GM21447 (cell line): ENCODE measurements around the gene PAM16.
"Not testable (repeated sequence)": the region's sequence is repeated elsewhere in the genome, so short reads cannot be mapped to it uniquely, and the experiment has no call there.

Experiments
- ATAC-seq: cut with Tn5 transposase; IDR thresholded peaks from one replicate; pipeline ENCODE4 v1.9.1; 2021; ENCODE audit not compliant: unreplicated experiment

Gene PAM16

DNA sequence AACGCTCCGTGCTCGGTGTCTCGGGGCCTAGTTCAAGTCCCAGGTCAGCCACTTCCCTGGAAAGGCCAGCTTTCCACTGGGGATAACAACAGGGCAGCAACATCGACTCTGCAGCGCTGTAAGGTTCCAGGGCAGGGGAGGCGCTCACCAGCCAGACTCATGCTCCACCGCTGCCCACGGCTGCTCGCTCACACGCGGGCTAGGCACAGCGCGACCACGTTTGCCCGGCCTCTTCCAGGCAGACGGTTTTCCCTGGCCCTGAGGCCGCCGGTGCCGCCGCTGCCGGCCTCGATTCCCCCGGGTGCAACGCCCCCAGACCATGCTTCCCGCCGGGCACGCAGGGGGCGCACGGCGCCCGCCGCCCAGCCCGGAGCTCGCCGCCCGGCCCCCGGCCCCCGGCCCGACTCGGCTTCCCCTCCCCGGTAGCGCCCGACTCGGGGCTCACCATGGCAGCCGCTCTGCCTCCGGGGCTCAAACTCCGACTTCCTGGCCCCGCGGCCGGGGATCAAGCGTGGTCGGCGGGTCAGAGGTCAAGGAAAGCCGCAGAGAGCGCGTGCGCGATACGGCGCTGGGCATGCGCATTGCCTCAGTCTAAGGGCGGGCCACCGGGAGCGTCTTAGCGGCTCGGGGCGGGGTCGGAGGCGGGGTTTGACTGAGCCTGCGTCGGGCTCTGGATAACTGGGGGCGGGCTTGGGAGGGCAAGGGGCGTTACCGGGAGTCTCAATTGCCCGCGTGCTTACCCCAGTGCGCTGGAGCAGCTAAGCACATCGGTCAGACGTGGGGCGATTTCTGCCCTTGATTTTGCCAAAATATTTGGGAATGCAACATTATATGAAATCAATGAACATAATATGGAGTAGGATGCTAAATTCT lies at the start of gene PAM16:
Gene PAM16 (minus strand): TSS at position 535 of the 873 bp plus-strand sequence. CDS start 87 bp downstream, at position 448.
- ATAC-seq: peak; percentile 82

DNA sequence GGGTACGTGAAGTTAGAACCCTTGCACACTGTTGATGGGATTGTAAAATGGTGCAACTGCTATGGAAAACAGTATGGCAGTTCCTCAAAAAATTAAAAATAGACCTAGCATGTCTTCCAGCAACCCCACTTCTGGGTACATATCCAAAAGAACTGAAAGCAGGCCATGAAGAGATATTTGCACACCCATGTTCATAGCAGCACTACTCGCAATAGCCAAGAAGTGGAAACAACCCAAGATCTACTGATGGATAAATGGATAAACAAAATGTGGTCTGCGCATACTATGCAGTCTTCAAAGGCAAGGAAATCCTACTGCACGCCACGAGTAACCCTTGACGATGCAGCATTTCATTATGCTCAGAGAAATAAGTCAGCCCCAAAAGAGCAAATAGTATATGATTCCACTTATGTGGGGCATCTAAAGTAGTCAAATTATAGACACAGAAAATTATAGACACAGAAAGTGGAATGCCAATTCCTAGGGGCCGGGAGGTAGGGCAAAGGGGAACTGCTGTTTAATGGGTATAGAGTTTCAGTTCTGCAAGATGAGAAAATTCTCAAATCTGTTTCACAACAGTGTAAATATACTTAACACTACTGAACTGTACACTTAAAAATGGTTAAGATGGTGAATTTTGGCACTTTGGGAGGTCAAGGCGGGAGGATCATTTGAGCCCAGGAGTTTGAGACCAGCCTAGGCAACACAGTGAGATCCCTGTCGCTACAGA lies 48.0 kb upstream of the PAM16 start:
- ATAC-seq: no peak

DNA sequence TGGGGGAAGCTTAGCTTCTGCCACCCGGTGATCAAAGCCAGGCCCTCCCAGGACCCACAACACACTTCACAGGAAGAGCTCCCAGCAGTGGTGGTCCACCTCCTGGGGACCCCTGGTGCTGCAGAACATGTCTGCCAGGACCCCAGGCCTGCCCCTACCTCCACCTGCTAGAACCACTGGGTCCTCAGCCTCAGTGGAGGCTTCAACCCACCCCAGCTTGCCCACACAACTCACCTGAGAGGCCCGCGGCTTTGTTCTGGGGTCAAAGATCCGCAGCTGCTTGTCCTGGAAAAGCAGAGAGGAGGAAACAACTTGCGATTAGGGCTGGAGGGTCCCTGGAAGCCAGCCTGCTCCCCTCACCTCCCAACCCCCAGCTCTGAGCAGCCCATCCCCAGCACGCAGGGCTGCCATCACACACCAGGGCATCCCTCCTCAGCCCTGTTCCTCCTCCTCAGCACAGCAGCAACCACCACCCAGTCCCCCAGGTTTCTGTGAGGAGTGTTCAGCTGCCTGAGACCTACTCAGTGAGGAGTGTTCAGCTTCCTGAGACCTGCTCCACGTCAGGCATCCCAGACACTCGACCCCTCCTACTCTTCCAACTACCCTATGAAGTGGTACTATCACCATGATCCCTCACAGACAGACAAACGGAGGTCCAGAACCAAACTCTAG lies 44.1 kb upstream of the PAM16 start:
- ATAC-seq: no peak

DNA sequence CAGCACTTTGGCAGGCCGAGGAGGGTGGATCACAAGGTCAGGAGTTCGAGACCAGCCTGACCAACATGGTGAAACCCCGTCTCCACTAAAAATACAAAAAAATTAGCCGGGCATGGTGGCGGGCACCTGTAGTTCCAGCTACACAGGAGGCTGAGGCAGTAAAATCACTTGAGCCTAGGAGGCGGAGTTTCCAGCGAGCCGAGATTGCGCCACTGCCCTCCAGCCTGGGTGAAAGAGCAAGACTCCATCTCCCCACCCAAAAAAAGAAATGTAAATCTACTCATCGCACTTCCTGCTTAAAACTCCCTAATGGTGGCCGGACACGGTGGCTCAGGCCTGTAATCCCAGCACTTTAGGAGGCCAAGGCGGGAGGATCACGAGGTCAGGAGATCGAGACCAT lies 42.7 kb upstream of the PAM16 start:
- ATAC-seq: not testable (repeated sequence)

DNA sequence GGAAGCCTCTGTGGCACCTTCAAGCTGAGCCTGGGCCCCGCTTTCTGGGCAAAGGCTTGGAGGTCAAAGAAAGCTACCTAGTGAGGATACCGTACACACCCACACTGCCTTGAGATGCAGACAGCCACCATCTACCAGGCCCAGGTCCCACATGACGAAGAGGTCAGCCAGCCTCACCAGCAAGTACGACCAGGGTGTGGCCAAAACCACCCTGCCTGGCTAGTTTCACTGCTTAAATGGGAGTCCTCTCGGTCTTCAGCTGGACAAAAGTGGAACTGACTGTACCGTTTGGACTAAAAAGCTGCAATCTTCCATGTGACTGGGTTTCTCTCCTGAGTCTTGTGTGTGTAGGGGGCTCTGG lies 42.1 kb upstream of the PAM16 start:
- ATAC-seq: no peak

DNA sequence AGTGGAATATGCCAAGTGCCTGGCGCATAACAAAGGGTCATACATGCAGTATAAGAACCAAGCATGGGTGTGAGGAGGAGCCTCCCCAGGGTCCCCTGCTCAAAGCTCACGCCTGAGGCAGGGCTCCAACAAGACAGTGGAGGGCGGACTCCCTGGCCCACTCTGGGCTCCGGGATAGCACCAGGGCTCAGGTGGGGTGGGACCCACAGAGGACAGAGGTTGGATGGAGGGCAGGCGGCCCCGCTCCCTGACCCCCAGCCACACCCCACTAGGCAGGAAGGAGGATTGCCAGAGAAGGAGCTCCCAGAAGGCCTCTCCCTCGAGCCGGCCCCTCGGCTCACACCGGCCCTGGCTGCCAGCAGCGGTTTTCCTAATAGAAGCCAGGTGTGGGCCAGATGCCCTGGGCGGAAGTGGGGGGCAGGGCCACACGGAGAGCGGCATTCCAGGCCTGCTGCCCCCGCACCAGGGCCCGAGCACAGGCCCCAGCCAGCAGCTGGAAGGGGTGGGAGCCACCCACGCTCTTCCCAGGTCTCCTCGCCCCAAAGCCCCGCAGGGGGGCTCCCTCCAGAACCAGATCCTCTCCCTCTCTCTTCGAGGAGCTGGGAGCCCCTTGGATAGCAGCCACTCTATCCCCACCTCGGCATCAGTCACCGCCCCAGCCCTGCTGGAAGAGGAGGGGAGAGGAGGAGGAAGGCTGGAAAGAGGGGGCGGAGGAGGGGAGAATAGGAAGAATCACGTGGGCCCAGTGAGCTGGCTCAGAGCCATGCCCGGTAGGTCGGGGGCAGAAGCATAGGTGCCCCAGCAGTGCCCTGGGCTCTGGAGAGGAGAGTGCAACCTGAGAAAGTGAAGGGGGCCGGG lies 41.5 kb upstream of the PAM16 start:
- ATAC-seq: no peak

DNA sequence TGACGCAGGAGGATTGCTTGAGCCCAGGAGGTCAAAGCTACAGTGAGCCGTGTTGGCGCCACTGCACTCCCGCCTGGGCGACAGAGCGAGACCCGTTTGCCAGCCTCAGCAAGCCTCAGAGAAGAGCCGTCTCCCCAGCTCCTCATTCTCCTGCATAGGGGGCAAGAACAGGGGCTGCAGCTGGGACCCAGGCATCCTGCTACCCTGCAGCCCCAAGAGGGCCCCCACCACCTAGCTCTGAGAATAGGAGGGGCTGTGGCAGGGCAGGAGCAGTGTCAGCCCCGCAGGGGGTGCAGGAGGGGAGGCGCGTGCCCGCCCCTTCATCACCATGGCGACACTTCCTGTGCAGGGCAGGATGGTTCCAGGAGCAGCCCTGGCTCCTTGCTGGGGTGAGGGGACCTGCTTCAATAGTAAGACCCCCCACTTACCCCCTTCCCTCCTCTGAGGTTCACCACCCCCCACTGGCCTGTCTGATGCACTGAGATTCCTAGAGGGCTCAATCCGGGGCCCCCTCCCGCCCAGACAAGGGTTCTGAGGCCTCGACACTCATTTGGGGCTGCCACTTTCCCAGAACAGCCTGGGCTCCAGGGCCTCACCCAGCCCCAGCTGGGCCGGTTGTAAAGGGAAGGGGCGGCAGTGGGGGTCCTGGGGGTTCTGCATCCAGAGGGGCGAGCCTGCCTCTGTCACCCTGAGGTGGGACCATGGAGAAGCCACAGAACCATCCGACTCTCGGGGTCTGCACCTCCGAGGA lies 40.7 kb upstream of the PAM16 start:
- ATAC-seq: no peak

DNA sequence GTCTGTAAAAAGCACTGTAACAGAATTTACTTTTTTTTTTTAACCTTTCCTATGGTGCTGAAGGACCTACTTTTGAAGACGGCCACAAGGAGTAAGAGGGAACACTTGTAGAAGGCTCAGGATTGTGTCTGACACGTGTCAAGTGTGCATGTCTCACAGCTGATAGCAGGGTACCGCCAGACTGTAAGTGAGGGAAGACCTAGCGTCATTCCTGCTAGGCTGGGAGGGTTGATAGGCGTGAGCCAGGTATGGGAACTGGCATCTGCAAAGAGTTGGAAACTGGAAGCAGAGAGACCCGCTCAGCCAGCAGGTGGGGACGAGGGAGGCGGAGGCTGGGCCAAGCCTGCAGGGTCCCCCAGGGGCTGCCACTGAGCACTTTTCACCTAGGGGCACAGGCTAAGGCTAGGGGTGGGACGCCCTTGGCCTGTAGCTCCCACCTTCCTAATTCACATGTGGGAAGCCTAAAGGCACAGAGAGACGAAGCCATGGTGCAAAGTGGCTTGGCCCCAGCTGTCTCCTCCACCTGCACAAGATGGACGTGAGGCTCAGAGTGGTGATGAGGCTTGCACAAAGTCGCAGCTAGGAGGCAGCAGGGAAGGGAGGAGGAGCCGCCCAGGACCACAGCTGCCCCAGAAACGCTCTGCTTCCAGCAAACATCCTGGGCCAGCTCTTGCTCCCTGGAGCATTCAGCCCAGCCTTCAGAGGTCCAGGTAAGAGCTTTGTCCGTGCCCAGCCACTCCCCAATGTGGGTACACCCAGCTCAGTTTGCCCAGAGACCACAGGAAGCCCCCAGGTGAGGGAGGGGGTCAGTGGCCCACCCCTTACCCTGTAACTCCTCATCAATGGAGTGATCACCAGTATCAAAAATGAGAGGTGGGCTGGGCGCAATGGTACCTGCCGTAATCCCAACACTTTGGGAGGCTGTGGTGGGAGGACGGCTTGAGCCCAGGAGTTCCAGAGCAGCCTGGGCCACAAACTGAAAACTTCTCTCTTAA lies 39.4 kb upstream of the PAM16 start:
- ATAC-seq: no peak

DNA sequence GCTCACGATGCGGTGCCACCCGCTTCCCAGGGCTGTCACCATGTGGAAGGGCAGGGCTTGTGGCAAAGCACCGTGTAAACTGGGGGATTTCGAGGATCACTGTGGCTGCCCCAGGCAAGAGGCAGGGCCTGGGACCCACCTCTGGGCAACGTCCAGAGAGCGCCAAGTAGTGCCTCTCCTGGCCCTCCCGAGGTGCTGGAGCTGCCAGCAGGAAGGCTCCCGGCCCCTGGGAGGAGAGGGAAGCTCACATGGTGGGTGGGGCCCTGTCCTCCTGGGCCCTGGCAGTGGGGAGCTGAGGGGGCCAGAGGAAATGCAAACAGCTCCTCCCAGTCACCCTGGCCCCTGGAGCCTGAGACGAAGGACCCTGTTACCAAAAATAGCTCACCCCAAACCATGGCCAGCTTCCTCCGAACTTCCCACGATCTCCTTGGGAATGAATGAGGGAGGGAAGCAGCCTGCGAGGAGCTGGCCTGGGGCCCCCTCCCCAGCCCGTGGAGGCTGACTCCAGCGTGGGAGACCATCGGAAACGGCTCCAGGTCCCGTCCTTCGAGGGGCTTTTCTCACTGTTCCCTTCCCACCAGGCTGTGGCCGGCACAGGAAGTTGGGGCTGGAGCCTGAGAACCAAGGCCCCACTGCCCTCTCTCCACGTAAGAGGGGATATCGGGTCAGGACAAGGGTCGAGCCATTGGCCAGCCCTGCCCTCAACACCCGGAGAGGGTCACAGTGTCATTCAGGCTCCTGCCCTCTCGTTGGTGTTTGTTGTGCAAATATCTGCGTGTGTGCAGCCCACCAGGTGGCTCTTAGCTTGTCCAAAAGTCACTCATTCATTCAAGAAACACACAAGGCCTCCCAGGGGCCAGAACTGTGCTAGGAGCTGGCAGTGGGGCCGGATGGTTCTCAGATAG lies 38.2 kb upstream of the PAM16 start:
- no peak for ATAC-seq

DNA sequence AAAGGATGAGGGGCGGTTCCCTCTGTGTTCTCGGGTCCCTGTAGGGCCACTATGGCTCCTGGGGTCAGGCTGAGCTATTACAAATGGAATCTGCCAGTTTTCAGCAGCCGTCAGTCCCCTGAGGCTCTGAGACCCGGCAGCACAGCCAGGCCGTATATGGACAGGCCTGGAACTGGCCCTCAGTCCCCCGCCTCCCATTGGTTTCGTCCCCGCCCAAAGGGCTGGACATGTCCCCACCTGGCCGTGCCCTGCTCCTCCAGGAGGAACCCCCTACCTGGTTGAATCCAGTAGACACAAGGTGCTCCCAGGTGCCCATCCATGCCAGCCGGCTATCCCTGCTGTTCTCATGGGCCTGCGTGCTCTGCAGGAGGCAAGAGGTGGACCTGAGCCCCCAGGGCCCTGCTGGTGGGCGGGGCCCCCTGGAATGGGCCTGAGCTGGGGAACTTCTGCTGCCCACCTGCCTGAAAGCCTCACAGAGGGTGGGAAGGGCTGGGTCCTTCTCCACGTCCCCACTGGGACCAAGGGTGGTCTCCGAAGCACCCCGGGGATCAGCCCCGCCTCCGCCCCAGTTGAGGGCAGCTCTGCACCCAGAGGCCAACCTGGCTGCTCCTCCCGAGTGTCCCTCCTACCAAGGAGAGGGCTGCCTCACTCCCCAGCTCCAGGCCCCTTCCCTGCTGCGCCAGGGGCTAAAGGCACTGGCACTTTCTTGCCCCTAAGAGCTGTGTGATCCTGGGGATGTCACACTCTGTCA lies 37.3 kb upstream of the PAM16 start:
- no peak for ATAC-seq

DNA sequence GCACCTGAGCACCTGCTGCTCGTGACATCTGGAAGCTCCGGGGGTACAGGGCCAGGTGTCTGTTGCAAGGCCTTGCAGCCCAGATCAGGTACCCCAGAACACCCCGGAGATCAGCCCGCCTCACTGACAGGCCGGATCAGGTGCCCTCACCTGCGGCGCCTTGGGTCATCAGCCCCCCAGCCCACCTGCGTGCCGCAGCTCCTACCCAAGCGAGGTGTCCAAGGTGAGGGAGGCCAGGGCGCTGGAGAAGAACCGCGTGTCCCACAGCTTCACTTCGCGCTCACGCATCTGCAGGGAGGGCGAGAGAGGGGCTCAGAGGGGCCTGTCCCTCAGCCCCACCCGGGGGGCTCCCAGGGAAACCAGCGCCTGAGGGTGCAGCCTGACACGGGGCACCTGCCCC lies 36.7 kb upstream of the PAM16 start:
- ATAC-seq: no peak

DNA sequence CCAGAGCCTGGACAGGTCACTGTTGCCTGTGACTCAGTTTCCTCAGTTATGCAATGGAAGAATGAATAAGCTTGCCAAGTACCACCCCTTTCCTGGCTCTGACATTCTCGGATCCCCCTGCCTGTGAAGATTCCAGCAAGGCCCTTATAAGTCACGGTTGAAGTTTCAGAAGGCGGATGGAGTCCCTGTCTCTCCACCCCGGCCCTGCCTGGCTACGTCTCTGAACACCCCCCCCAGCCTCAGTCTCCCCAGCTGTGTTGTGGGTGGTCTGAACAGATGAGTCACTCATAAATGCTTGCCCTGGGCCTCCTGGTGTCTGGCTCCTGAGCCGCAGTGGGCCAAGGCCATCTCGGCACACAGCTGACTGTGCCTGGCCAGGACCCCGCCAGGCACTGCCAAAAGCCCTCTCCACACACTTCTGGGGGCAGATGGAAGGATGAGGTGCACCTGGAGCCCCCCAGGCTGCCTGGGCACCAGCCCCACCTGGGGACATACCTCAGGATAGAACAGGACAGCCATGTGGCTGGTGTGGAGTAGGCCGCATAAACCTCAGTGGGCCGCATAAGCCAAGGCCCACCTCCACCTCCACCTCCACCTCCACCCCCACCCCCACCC lies 35.9 kb upstream of the PAM16 start:
- ATAC-seq: no peak

DNA sequence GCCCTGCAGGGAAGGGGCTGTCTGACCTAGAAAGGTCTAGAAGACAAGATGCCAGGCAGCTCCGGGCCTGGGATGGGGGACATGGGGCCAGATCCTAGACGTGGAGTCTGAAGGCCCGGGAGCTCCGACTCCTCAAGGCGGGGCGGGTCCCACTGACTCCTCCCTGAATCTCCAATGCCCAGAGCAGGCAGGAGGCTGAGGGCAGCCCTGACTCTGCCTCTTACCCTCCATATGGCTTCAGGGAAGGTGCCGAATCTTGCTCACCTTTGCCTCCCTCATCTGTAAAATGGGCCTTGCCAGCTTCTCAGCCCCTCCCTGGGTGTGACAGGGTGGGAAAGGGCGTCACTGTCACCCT lies 35.3 kb upstream of the PAM16 start:
- ATAC-seq: no peak

DNA sequence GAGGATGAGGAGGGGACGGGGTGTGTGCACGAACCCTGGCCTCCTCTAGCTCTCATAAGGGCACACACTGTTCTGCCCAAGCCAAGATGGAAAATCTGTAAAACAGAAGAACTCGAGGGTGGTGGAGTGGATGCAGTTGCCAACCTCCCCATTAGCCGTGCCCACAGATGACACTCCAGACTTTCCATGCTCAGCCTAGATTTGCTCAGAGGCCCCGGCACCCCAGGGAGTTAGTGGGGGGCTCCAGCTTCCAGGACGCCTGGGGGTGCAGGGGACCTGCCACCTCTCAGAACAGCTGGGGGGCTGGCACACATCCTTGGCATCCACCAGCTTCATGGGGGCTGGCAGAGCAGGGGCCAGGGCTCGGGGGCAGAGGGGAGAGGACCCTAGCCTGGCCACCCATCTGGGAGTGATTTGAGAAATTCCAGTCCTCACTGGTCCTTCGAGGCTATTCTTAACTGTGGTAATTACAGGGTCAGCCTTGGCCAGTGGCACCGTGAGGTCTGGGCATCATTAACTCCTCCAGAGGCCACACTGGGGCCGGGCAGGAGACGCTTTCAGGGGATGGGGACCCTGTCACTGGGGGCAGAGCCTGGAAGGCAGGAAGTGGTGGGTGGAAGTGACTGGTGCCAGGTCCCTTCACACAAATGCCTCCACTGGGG lies 34.8 kb upstream of the PAM16 start:
- no peak for ATAC-seq

DNA sequence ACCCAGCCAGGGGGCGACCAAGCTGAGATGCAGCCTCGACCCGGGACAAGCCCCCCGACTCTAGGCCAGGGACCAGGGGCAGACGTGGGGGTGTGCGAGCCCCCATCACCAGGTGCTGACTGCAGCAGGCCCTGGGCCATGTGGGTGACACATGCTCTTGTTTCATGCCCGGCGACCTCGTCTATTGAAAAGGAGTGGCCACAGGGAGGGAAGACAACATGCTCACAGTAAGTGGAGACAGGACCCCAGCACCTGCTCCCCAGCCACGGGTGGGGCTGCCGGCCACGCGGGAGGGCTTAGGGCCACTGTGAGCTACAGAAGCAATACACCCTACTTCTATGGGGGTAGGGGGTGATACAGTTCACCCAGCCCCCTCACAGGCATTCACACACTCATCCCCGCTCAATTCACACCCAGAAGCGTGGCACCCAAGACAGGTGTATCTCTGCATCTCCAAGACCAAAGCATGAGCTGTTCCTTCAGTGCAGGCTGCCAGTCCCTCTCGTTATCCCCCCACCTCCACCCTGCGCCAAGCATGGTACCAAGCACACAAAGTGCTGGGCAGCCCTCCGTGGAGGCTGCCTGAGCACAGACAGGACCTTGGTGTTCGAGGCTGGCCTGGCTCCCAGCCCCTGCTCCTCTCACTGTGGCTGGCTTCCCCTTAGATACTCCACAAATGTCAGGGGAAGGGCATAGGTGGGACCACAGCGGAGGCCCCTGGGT lies 34.1 kb upstream of the PAM16 start:
- no peak for ATAC-seq

DNA sequence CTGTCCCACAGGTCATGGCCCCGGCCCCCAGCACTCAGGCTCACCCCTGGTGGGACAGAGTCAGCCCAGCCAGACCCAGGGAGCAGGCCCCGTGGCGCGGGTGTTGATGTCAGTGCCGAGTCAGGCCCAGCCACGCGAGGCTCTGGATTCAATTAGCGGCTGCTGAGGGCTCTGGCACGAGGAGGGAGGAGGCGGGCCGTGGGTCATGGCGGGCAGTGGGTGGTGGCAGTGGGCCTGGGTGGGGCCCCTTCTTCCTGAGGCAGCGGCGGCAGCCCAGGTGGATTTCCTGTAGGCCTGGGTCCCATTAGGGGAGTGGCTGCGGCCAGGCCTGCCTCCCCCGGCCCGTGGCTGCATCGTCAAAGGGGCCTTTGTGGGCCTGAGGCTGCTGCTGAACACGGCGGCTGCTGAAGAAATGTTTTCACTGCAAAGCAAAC lies 33.4 kb upstream of the PAM16 start:
- no peak for ATAC-seq
